Endodermal cell (in vitro differentiated cells): Measurements from ENCODE around the gene PCSK4. TPM values are rescaled to one million over a fixed set of nuclear protein-coding genes. Genes with fewer than 3 reads are reported as not detected.

Experiments used
- DNase-seq: peaks from one replicate; pipeline ENCODE4 v3.0.0-alpha.2; 2017
- H3K27ac ChIP-seq: 2 replicates; pipeline ENCODE4 v1.5.1; 2013; ENCODE audit warnings: mild to moderate bottlenecking, low read depth, low read length, moderate library complexity
- H3K27me3 ChIP-seq: 2 replicates; pipeline ENCODE4 v1.6.1; 2013; ENCODE audit warnings: mild to moderate bottlenecking, low read length, moderate library complexity; ENCODE audit not compliant: insufficient read depth, control insufficient read depth, poor library complexity, severe bottlenecking
- H3K36me3 ChIP-seq: 2 replicates; pipeline ENCODE4 v1.7.0; 2013; ENCODE audit warnings: mild to moderate bottlenecking, low read length, moderate library complexity; ENCODE audit not compliant: control insufficient read depth, insufficient read depth
- H3K4me1 ChIP-seq: one replicate; pipeline ENCODE4 v1.7.0; 2013; ENCODE audit warnings: low read length; ENCODE audit not compliant: control insufficient read depth, insufficient read depth
- H3K4me3 ChIP-seq: 2 replicates; pipeline ENCODE4 v1.5.1; 2013; ENCODE audit warnings: mild to moderate bottlenecking, low read length, moderate library complexity
- H3K9ac ChIP-seq: 2 replicates; pipeline ENCODE4 v1.6.1; 2013; ENCODE audit warnings: mild to moderate bottlenecking, low read length, moderate library complexity; ENCODE audit not compliant: poor library complexity, severe bottlenecking; ENCODE audit errors: extremely low read depth
- H3K9me3 ChIP-seq: 2 replicates; pipeline ENCODE4 v1.6.1; 2013; ENCODE audit warnings: mild to moderate bottlenecking, low read length, moderate library complexity; ENCODE audit not compliant: control insufficient read depth
- H3K27ac Mint-ChIP-seq: 2 replicates; pipeline ENCODE4 v1.8.0; 2020; ENCODE audit warnings: mixed read lengths
- H3K27me3 Mint-ChIP-seq: 2 replicates; pipeline ENCODE4 v1.8.0; 2021; ENCODE audit warnings: mild to moderate bottlenecking, mixed read lengths; ENCODE audit not compliant: insufficient read depth
- H3K36me3 Mint-ChIP-seq: 2 replicates; pipeline ENCODE4 v1.8.0; 2020; ENCODE audit warnings: low read depth, mixed read lengths
- H3K4me1 Mint-ChIP-seq: 2 replicates; pipeline ENCODE4 v1.8.0; 2020; ENCODE audit warnings: mixed read lengths
- H3K4me3 Mint-ChIP-seq: 2 replicates; pipeline ENCODE4 v1.8.0; 2020; ENCODE audit warnings: mild to moderate bottlenecking, moderate library complexity, mixed read lengths
- H3K9me3 Mint-ChIP-seq: 2 replicates; pipeline ENCODE4 v1.8.0; 2020; ENCODE audit warnings: mild to moderate bottlenecking, mixed read lengths
- WGBS, 2 experiments: methylation state at CpG; one replicate each; pipeline versions ENCODE4 v1.1.5 to v1.1.7; 2013; ENCODE audit warnings: missing lambda C conversion rate in 2 of 2, mixed read lengths in 1 of 2; ENCODE audit not compliant: insufficient coverage in 1 of 2, insufficient read length in 1 of 2; 5-methylcytosine and 5-hydroxymethylcytosine counted together
- total RNA-seq, 2 donors: library from RNA; stranded (reverse); fragmentation: NEBNext Ultra II Directional in 1 of 2; extraction: Animal tissue kit (Norgen Biotek cat#: 25700) in 1 of 2; gene quantifications; 2 replicates in 1 of 2; 3 replicates in 1 of 2; pipeline ENCODE4 v1.2.1, GENCODE V29; 2021
- TF ChIP-seq, protein P1 (sequence below): fragments of 200-600 bp; sonication (generic); conservative IDR thresholded peaks from 2 replicates; pipeline ENCODE4 v1.5.0; 2021; ENCODE audit warnings: antibody characterized with exemption, mild to moderate bottlenecking

Gene PCSK4
- total RNA-seq, 2 donors from 2014 or later, result 25.2 to 31.6 TPM

DNA sequence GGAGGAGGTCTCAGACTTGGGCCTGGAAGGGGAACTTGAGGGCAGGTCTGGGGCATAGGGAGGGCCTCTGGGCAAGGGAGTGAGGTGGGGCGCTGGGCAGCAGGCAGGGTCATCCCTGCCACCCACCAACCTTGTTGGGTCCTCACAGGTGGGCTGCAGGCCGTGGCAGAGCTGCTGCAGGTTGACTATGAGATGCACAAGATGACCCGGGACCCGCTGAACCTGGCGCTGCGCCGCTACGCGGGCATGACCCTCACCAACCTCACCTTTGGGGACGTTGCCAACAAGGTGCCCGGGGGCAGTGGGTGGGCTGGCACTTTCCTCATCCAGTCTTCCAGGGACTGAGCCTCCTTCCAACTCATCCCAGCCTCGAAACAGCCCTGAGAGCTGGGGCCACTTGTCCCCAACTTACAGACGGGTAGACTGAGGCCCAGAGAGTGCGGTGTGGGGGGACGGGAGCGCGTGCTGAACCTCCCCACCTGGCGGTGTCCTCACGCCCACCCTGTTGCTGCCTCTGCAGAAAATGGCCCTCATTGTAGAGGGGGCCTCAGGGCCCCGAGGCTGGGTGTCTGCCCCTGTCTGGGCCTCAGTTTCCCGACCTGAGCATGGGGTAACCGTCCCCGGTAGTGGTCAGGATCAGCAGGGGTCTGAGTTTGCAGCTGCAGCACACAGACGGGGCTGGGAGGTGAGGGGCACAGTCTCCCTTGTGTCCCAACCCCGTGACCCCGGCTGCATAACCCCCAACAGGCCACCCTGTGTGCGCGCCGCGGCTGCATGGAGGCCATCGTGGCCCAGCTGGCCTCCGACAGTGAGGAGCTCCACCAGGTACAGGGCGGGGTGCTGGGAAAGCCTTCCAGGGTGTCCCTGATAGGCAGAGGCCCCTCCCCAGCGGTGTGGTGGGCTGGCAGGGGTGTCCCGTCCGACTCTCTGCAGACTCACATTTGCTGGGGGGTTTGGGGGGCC is 29.8 kb downstream of the PCSK4 start:
- peaks cover 62% of the 10 kb centered on the region for H3K27me3 Mint-ChIP-seq
- no peaks in the 10 kb centered on the region for H3K4me1 Mint-ChIP-seq
- no peak for DNase-seq
- no peak overlapping the region for H3K9ac ChIP-seq
- no peak overlapping the region for H3K4me3 ChIP-seq
- WGBS, 2 experiments, result 88 to 92% methylated on average over 11 to 36 of the region's 36 CpGs
- no peak overlapping the region for H3K27ac ChIP-seq
- H3K4me1 ChIP-seq, result no peaks in the 10 kb centered on the region
- H3K36me3 Mint-ChIP-seq, result no peaks in the 10 kb centered on the region
- no peak overlapping the region for H3K27ac Mint-ChIP-seq
- no peaks in the 10 kb centered on the region for H3K9me3 Mint-ChIP-seq
- no peaks in the 10 kb centered on the region for H3K9me3 ChIP-seq
- H3K36me3 ChIP-seq, result no peaks in the 10 kb centered on the region
- peaks cover 47% of the 10 kb centered on the region for H3K27me3 ChIP-seq
- no peak overlapping the region for H3K4me3 Mint-ChIP-seq
- TF ChIP-seq, protein P1, sequence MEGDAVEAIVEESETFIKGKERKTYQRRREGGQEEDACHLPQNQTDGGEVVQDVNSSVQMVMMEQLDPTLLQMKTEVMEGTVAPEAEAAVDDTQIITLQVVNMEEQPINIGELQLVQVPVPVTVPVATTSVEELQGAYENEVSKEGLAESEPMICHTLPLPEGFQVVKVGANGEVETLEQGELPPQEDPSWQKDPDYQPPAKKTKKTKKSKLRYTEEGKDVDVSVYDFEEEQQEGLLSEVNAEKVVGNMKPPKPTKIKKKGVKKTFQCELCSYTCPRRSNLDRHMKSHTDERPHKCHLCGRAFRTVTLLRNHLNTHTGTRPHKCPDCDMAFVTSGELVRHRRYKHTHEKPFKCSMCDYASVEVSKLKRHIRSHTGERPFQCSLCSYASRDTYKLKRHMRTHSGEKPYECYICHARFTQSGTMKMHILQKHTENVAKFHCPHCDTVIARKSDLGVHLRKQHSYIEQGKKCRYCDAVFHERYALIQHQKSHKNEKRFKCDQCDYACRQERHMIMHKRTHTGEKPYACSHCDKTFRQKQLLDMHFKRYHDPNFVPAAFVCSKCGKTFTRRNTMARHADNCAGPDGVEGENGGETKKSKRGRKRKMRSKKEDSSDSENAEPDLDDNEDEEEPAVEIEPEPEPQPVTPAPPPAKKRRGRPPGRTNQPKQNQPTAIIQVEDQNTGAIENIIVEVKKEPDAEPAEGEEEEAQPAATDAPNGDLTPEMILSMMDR, result no peak

DNA sequence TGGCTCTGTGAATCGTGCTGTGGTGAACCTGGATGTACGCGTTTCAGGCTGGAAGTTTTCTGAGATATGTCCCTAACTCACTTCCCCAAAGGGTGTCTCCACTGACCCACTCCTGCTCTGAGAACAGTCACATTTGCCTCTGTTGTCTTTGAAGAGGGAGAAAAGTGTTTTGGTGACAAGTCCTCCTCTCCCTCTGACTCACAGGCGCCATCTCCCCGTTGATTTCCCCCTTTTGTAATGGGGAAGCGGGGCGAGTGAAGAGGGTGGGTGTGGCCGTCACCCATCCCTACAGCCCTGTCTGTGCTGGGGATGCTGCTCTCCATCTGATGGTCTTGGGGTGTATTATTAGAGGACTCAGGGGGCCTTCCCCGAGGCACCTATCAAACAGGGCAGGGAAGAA is 30.7 kb downstream of the PCSK4 start:
- no peak overlapping the region for H3K4me3 Mint-ChIP-seq

DNA sequence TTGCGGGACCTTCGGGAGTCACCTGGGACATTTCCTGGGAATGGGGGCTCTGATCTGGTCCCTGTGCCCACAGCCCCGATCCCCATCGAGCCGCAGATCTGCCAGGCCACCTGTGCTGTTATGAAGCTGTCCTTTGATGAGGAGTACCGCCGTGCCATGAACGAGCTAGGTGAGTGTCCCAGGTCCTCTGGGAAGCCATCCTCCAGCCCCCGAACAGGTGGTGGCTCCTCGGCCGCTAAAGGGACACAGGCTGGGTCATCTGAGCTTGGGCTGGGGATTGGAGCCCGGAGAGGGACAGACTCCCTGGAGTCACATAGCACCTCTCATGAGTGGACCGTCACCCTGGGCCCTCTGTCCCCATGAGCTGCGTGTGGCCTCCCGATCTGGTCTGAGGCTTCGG is 32.3 kb downstream of the PCSK4 start:
- no peak overlapping the region for H3K27ac ChIP-seq
- Mint-ChIP-seq H3K27me3 (peaks cover 59% of the 10 kb centered on the region), H3K36me3 (no peaks in the 10 kb centered on the region), H3K4me3 (no peak overlapping the region), H3K9me3 (no peaks in the 10 kb centered on the region), H3K4me1 (no peaks in the 10 kb centered on the region), H3K27ac (no peak overlapping the region)
- TF ChIP-seq, protein P1, result no peak
- H3K4me3 ChIP-seq, result no peak overlapping the region
- H3K36me3 ChIP-seq, result no peaks in the 10 kb centered on the region
- 91 to 92% methylated on average over 11 to 16 of the region's 16 CpGs for WGBS, 2 experiments
- no peaks in the 10 kb centered on the region for H3K9me3 ChIP-seq
- H3K4me1 ChIP-seq, result no peaks in the 10 kb centered on the region
- H3K9ac ChIP-seq, result no peak overlapping the region
- peaks cover 39% of the 10 kb centered on the region for H3K27me3 ChIP-seq
- no peak for DNase-seq

More for the DNA sequence above, 30.7 kb downstream of the PCSK4 start:
- WGBS, 2 experiments, result 80 to 83% methylated on average over 1 to 9 of the region's 9 CpGs
- Histone ChIP-seq H3K4me1 (no peaks in the 10 kb centered on the region), H3K9me3 (no peaks in the 10 kb centered on the region), H3K27me3 (peaks cover 39% of the 10 kb centered on the region), H3K36me3 (no peaks in the 10 kb centered on the region), H3K27ac (no peak overlapping the region), H3K9ac (no peak overlapping the region), H3K4me3 (no peak overlapping the region)
- Mint-ChIP-seq H3K27me3 (peaks cover 61% of the 10 kb centered on the region), H3K27ac (no peak overlapping the region), H3K9me3 (no peaks in the 10 kb centered on the region), H3K36me3 (no peaks in the 10 kb centered on the region), H3K4me1 (no peaks in the 10 kb centered on the region)
- TF ChIP-seq, protein P1, result no peak
- DNase-seq, result no peak
